Smooth muscle cell of the umbilical artery (primary cell): ENCODE measurements around the gene NBPF3. TPM values are rescaled to one million over a fixed set of nuclear protein-coding genes. Genes with fewer than 3 reads are reported as not detected.

Experiments
- total RNA-seq: library from RNA; depleted of rRNA; stranded (reverse); fragments of >200 nt; gene quantifications from 2 replicates; pipeline ENCODE4 v1.2.3, GENCODE V29; 2014

The NBPF3 gene
- 24.9 and 33.3 TPM in 2 replicates for total RNA-seq

GRCh38 chr1:21439721-21440629 lies at the start of gene NBPF3:
NBPF3 (plus strand) TSS chr1:21440137; CDS start chr1:21445087, 4,950 bp downstream.

GRCh38 chr1:21509351-21510112 lies 69.6 kb downstream of the NBPF3 start, which contains the start of gene ALPL:
ALPL (plus strand) TSS chr1:21509423; CDS start chr1:21554082, 44,659 bp downstream.

Other genes starting within 250 kb of the NBPF3 start
- gene ECE1, start 149.7 kb upstream of the NBPF3 start, total RNA-seq: 118 and 284 TPM in 2 replicates
- gene ALPL, start 69.3 kb downstream of the NBPF3 start, total RNA-seq: 0.30 and 2.7 TPM in 2 replicates
- 0.09 and 0.89 TPM in 2 replicates for gene RAP1GAP, start 229.2 kb downstream of the NBPF3 start, total RNA-seq